Measurements from ENCODE around the gene AFAP1L2. TPM values are rescaled to one million over a fixed set of nuclear protein-coding genes. Genes with fewer than 3 reads are reported as not detected.

Gene AFAP1L2
- polyA plus RNA-seq, 1 experiment, result 0.07 TPM

DNA sequence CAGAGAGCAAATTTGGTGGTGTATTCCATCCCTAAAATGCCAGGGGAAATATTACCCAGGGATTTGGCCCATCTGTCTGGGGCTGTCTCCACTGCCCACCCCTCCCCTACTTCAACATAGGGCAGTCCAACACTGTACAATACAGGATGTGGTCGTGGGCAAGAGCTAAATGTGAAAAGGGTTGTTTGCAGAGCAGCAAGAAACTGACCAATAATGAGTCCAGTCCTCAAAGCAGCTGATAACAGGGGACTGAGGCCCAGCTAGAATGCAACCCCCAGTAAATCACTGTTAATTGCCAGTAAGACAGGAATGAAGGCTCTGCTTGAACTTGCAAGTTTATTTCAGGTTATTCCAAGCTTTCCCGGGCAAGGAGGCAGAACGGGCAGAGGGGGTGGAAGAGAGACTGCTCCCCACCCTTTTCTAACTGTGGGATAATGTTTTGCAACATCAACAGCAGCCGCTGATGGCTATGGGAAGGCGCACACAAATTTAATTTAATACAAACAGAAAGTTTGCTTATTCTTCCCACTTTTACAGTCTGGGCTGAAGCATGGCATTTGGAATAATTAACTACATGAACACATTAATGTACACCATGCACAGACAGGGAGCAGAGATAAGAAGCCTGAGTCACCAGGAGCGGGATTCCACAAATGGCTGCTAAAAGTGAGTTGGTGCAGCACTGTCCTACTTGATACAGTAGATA lies 36.8 kb downstream of the AFAP1L2 start:
- DNase-seq (ENCODE audit: low read depth, low spot score), result no peak

DNA sequence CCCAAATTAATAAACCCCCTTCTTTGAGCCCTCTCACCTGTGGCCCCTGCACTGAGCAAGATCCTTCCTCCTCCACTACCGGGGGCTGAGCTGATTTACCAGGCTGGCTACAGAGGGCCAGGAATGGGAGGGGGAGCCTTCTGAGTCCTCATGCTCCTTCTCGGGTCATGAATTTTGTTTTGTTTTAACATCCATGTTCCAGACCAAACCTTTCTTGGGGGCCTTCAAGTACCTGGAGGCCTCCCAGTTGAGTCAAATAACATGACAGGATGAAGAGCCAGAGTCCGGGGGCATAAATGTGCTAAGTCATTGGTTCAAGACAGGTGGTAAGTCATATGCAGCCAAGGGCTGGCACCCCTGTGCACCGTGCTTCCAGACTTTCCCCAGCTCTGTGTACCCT lies 39.6 kb downstream of the AFAP1L2 start:
- TF ChIP-seq, protein P1, sequence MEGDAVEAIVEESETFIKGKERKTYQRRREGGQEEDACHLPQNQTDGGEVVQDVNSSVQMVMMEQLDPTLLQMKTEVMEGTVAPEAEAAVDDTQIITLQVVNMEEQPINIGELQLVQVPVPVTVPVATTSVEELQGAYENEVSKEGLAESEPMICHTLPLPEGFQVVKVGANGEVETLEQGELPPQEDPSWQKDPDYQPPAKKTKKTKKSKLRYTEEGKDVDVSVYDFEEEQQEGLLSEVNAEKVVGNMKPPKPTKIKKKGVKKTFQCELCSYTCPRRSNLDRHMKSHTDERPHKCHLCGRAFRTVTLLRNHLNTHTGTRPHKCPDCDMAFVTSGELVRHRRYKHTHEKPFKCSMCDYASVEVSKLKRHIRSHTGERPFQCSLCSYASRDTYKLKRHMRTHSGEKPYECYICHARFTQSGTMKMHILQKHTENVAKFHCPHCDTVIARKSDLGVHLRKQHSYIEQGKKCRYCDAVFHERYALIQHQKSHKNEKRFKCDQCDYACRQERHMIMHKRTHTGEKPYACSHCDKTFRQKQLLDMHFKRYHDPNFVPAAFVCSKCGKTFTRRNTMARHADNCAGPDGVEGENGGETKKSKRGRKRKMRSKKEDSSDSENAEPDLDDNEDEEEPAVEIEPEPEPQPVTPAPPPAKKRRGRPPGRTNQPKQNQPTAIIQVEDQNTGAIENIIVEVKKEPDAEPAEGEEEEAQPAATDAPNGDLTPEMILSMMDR (IDR thresholded peaks at IDR 0.05; ENCODE audit: low read depth, low read length), result no peak
- H3K27ac ChIP-seq (ENCODE audit: low read depth, low read length), result no peak overlapping the region
- POLR2A ChIA-PET, result no interaction called here
- peaks cover 24% of the 10 kb centered on the region for H3K27me3 ChIP-seq (ENCODE audit: control insufficient read depth, insufficient read depth, low read length)
- no peak overlapping the region for H3K4me3 ChIP-seq (ENCODE audit: low read depth, low read length)
- H3K9me3 ChIP-seq (ENCODE audit: control insufficient read depth, insufficient read depth, low read length), result no peaks in the 10 kb centered on the region
- no peak for DNase-seq (ENCODE audit: low read depth, low spot score)
- CTCF ChIA-PET, result no interaction called here

More for the DNA sequence above, 36.8 kb downstream of the AFAP1L2 start:
- Histone ChIP-seq H3K9me3 (ENCODE audit: control insufficient read depth, insufficient read depth, low read length) (no peaks in the 10 kb centered on the region), H3K27me3 (ENCODE audit: control insufficient read depth, insufficient read depth, low read length) (peaks cover 10% of the 10 kb centered on the region), H3K4me3 (ENCODE audit: low read depth, low read length) (no peak overlapping the region), H3K27ac (ENCODE audit: low read depth, low read length) (no peak overlapping the region)
- ChIA-PET POLR2A (no interaction called here), CTCF (interaction anchor here (1.3 kb wide), 1 partner anchor 64 kb away, joined by 4 read pairs; no protein-coding TSS in a partner anchor)
- TF ChIP-seq, protein P1 (IDR thresholded peaks at IDR 0.05; ENCODE audit: low read depth, low read length), result no peak

DNA sequence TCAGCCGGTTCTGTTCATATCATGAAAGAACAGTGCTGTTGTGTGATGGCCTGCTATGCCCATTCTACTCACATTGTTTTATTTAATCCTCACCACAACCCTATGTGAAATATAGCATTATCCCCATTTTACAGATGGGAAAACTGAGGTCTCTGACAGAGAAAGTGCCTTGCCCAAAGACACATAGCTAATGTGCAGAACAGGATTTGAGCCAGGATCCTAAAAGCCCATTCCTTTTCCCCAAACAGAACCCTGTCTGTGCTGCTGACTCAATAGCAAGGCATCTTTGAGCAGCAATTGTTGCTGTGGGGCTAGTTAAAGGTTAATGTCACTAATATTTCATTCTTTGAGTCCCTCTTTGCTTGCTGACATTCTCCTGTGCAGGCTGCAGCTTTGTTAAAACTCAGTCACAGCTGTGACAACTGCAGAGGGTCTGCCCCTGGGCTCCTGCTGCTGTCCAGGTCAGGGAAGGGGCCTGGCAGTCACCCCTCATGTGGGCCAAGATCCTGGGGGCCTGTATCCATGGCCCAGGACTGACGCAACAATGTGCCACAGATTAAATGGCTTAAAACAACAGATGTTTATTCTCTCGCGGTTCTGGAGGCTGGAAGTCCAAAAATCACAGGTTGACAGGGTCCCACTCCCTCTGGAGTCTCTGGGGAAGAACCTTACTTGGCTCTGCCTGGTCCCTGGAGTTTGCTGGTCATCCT lies 40.4 kb downstream of the AFAP1L2 start:
- Histone ChIP-seq H3K27me3 (ENCODE audit: control insufficient read depth, insufficient read depth, low read length) (peaks cover 26% of the 10 kb centered on the region), H3K9me3 (ENCODE audit: control insufficient read depth, insufficient read depth, low read length) (no peaks in the 10 kb centered on the region), H3K27ac (ENCODE audit: low read depth, low read length) (no peak overlapping the region), H3K4me3 (ENCODE audit: low read depth, low read length) (no peak overlapping the region)
- ChIA-PET CTCF (no interaction called here), POLR2A (no interaction called here)
- TF ChIP-seq, protein P1 (IDR thresholded peaks at IDR 0.05; ENCODE audit: low read depth, low read length), result no peak
- no peak for DNase-seq (ENCODE audit: low read depth, low spot score)

DNA sequence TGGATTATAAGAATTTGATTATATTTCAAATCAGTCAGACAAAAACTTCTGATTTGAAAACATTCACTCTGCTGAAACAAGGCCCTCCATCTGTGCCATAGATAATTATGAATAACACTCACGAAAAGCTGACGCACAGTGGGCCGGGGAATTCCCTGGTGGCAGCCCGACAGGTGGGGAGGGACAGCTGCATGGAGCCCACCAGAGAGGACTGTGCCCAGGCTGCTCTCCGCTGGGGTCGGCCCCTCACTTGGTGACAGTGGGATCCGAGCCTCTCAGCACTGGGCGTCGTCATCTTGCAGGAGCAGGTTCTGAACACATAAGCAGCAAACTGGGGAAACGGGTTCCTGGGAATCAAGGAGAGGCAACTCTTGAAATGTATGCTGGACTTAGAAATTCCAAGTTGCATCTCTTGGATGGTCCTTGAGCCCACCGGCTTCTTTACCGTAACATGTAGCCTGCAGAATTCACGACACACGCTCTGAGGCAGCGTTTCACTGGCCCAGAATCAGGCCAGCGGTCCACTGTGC lies 41.4 kb downstream of the AFAP1L2 start:
- CTCF ChIA-PET, result no interaction called here

More for the DNA sequence above, 41.4 kb downstream of the AFAP1L2 start:
- H3K27me3 ChIP-seq (ENCODE audit: control insufficient read depth, insufficient read depth, low read length), result peaks cover 26% of the 10 kb centered on the region
- H3K27ac ChIP-seq (ENCODE audit: low read depth, low read length), result no peak overlapping the region
- H3K4me3 ChIP-seq (ENCODE audit: low read depth, low read length), result no peak overlapping the region
- DNase-seq (ENCODE audit: low read depth, low spot score), result no peak
- no peaks in the 10 kb centered on the region for H3K9me3 ChIP-seq (ENCODE audit: control insufficient read depth, insufficient read depth, low read length)
- POLR2A ChIA-PET, result no interaction called here
- TF ChIP-seq, protein P1 (IDR thresholded peaks at IDR 0.05; ENCODE audit: low read depth, low read length), result no peak

All from AG04450 (cell line).